H1 (cell line): ENCODE results near the gene TEX35. TPM values are rescaled to one million over a fixed set of nuclear protein-coding genes. Genes with fewer than 3 reads are reported as not detected.

ENCODE experiments used
- BACH1 ChIP-seq: IDR thresholded peaks from 2 replicates; pipeline ENCODE4 v1.6.1; 2012; ENCODE audit warnings: low read length, improper control_type of control experiment
- CEBPB ChIP-seq: IDR thresholded peaks from 2 replicates; pipeline ENCODE4 v1.6.1; 2012; ENCODE audit warnings: low read depth, low read length
- CHD7 ChIP-seq: fragments of 300-600 bp; sonication (generic); IDR thresholded peaks from 2 replicates; pipeline ENCODE4 v1.7.1; 2012; ENCODE audit warnings: low read length, moderate library complexity, mild to moderate bottlenecking, inconsistent platforms; ENCODE audit not compliant: insufficient replicate concordance
- NRF1 ChIP-seq: IDR thresholded peaks from 2 replicates; pipeline ENCODE4 v1.6.1; 2011; ENCODE audit warnings: mild to moderate bottlenecking, low read depth, low read length, improper control_type of control experiment
- POLR2AphosphoS5 ChIP-seq: IDR thresholded peaks from 2 replicates; pipeline ENCODE4 v1.6.1; 2011; ENCODE audit warnings: low read depth, low read length
- RFX5 ChIP-seq: IDR thresholded peaks from 2 replicates; pipeline ENCODE4 v1.6.1; 2011; ENCODE audit warnings: low read depth, low read length, improper control_type of control experiment, borderline replicate concordance
- RXRA ChIP-seq: IDR thresholded peaks from 2 replicates; pipeline ENCODE4 v1.6.1; 2011; ENCODE audit warnings: low read depth, mild to moderate bottlenecking, low read length, moderate library complexity; ENCODE audit not compliant: insufficient read depth
- SIRT6 ChIP-seq: IDR thresholded peaks from one replicate; pipeline ENCODE4 v1.7.1; 2012; ENCODE audit warnings: low read length, inconsistent platforms
- SP1 ChIP-seq: IDR thresholded peaks from 2 replicates; pipeline ENCODE4 v1.6.1; 2011; ENCODE audit warnings: low read depth, low read length
- TAF1 ChIP-seq: IDR thresholded peaks from 2 replicates; pipeline ENCODE4 v1.6.1; 2011; ENCODE audit warnings: mild to moderate bottlenecking, low read depth, low read length
- TBP ChIP-seq: IDR thresholded peaks from 2 replicates; pipeline ENCODE4 v1.6.1; 2011; ENCODE audit warnings: low read depth, low read length, improper control_type of control experiment
- polyA plus RNA-seq, 7 experiments: library from polyadenylated mRNA; depleted of rRNA in 3 of 7; stranded (reverse) in 5 of 7; unstranded in 2 of 7; fragments of >200 nt in 5 of 7; fragments of 200-250 nt in 2 of 7; gene quantifications; 1 replicate in 5 of 7; 2 replicates in 1 of 7; 4 replicates in 1 of 7; pipeline versions ENCODE4 v1.2.1 to v1.2.3, GENCODE V29; 2011 to 2013; ENCODE audit warnings: missing spikeins in 2 of 7, mixed read lengths in 2 of 7
- total RNA-seq: library from RNA; stranded (reverse); fragmentation: NEBNext Ultra II Directional; extraction: Animal tissue kit (Norgen Biotek cat#: 25700); gene quantifications from 2 replicates; pipeline ENCODE4 v1.2.1, GENCODE V29; 2021

TEX35 gene
- total and polyA plus RNA-seq, 2 of the 8 experiments (the other 6 are each of a cell fraction or from before 2014, with no cell fraction given), result 0.03 TPM; not detected in 1

- TF ChIP-seq CHD7 (no peak), TAF1 (no peak), RXRA (no peak), SP1 (no peak), POLR2AphosphoS5 (no peak), BACH1 (no peak), TBP (no peak), SIRT6 (no peak), RFX5 (no peak), NRF1 (no peak), CEBPB (no peak)
Measured at GRCh38 chr1:178560871-178561376, 48.0 kb downstream of the TEX35 start (continued).
